NCI-H2107 (cell line): ENCODE data around the gene WNK1.
A peak's percentile ranks its signal among the peaks of the same experiment; 100 is the strongest.

Experiments used
- DNase-seq: peaks from one replicate; lab custom pipeline; 2025; lab: John Stamatoyannopoulos, UW

The WNK1 gene

GRCh38 chr12:863285-863684, 110.9 kb downstream of the WNK1 start:
- DNase-seq, result no peak

- DNase-seq, result no peak
These were observed 113.2 kb downstream of the WNK1 start for GRCh38 chr12:865614-866013.

- DNase-seq, result no peak
These were observed 115.5 kb downstream of the WNK1 start for GRCh38 chr12:867905-868304.

- DNase-seq, result no peak
These were observed 116.3 kb downstream of the WNK1 start for GRCh38 chr12:868722-869121.

GRCh38 chr12:870378-870777, 118.0 kb downstream of the WNK1 start:
- no peak for DNase-seq

- no peak for DNase-seq
These were observed 121.6 kb downstream of the WNK1 start for GRCh38 chr12:873954-874353.

- no peak for DNase-seq
These were observed 127.3 kb downstream of the WNK1 start for GRCh38 chr12:879641-880040.

- no peak for DNase-seq
These were observed 128.3 kb downstream of the WNK1 start for GRCh38 chr12:880656-881055.

GRCh38 chr12:884746-885414, 132.5 kb downstream of the WNK1 start:
- no peak for DNase-seq

GRCh38 chr12:885701-886100, 133.3 kb downstream of the WNK1 start:
- DNase-seq, result no peak

- DNase-seq, result no peak
These were observed 133.8 kb downstream of the WNK1 start for GRCh38 chr12:886206-886605.

GRCh38 chr12:894226-894625, 141.8 kb downstream of the WNK1 start:
- DNase-seq, result no peak

GRCh38 chr12:896031-896430, 143.7 kb downstream of the WNK1 start:
- no peak for DNase-seq

- no peak for DNase-seq
These were observed 145.0 kb downstream of the WNK1 start for GRCh38 chr12:897386-897785.

- no peak for DNase-seq
These were observed 150.2 kb downstream of the WNK1 start for GRCh38 chr12:902581-902980.

- DNase-seq, result no peak
These were observed 150.7 kb downstream of the WNK1 start for GRCh38 chr12:903055-903454.

- DNase-seq, result peak; percentile 13
These were observed 151.6 kb downstream of the WNK1 start for GRCh38 chr12:904010-904414.

- DNase-seq, result no peak
These were observed 153.1 kb downstream of the WNK1 start for GRCh38 chr12:905261-906031.

GRCh38 chr12:906062-906585, 153.7 kb downstream of the WNK1 start:
- DNase-seq, result no peak

- DNase-seq, result no peak
These were observed 155.2 kb downstream of the WNK1 start for GRCh38 chr12:907413-908185.

GRCh38 chr12:909861-910260, 157.5 kb downstream of the WNK1 start:
- DNase-seq, result no peak

GRCh38 chr12:910416-910815, 158.0 kb downstream of the WNK1 start:
- no peak for DNase-seq
